Cardiac muscle cell (in vitro differentiated cells and primary cell): ENCODE data around the gene MACROD2. TPM values are rescaled to one million over a fixed set of nuclear protein-coding genes. Genes with fewer than 3 reads are reported as not detected.
A peak's percentile ranks its signal among the peaks of the same experiment; 100 is the strongest.

Source experiments
- DNase-seq, 2 donors: peaks; one replicate each; pipeline versions ENCODE4 v3.0.0 to v3.0.0-alpha.2; 2010 to 2017; ENCODE audit warnings: low read depth in 1 of 2, low spot score in 1 of 2
- H3K27ac ChIP-seq: fragments of 200-600 bp; sonication (generic); 2 replicates; pipeline ENCODE4 v1.5.1; 2016
- H3K27me3 ChIP-seq: fragments of 200-600 bp; sonication (generic); 2 replicates; pipeline ENCODE4 v1.6.0; 2016; ENCODE audit warnings: control low read depth
- H3K36me3 ChIP-seq: fragments of 200-600 bp; sonication (generic); 2 replicates; pipeline ENCODE4 v1.5.1; 2016; ENCODE audit warnings: control low read depth
- H3K4me1 ChIP-seq: fragments of 200-600 bp; sonication (generic); 2 replicates; pipeline ENCODE4 v1.8.1; 2017; ENCODE audit warnings: low read depth, mild to moderate bottlenecking, mixed run types
- H3K4me3 ChIP-seq: fragments of 200-600 bp; sonication (generic); 2 replicates; pipeline ENCODE4 v1.5.1; 2016; ENCODE audit warnings: mild to moderate bottlenecking
- H3K9me3 ChIP-seq: fragments of 200-600 bp; sonication (generic); 2 replicates; pipeline ENCODE4 v1.5.1; 2017; ENCODE audit warnings: low read depth, mild to moderate bottlenecking, control low read depth
- CTCF ChIP-seq: IDR thresholded peaks from 2 replicates; pipeline ENCODE4 v1.5.1; 2012; ENCODE audit warnings: low read depth, mild to moderate bottlenecking, low read length
- polyA plus RNA-seq: library from polyadenylated mRNA; unstranded; fragments of >200 nt; fragmentation: Nextera tagmentation; extraction: Ambion mirVana; gene quantifications from 2 replicates; pipeline ENCODE4 v1.2.1, GENCODE V29; 2016
- total RNA-seq: library from RNA; depleted of rRNA; stranded (reverse); fragments of >200 nt; gene quantifications from 2 replicates; pipeline ENCODE4 v1.2.3, GENCODE V29; 2016

The MACROD2 gene
- total and polyA plus RNA-seq, 2 experiments from 2014 or later, result 9.3 to 14.4 TPM

- no peaks in the 10 kb centered on the region for H3K9me3 ChIP-seq
- no peaks in the 10 kb centered on the region for H3K27me3 ChIP-seq
- no peak overlapping the region for H3K27ac ChIP-seq
- no peaks in the 10 kb centered on the region for H3K36me3 ChIP-seq
- TF ChIP-seq CTCF, result no peak
- H3K4me3 ChIP-seq, result no peak overlapping the region
- H3K4me1 ChIP-seq, result no peaks in the 10 kb centered on the region
- DNase-seq, result no peak
Measured at GRCh38 chr20:14859627-14860026, 864.3 kb downstream of the MACROD2 start.

GRCh38 chr20:14860410-14860814, 865.1 kb downstream of the MACROD2 start:
- Histone ChIP-seq H3K4me3 (no peak overlapping the region), H3K27me3 (no peaks in the 10 kb centered on the region), H3K9me3 (no peaks in the 10 kb centered on the region), H3K4me1 (no peaks in the 10 kb centered on the region), H3K36me3 (no peaks in the 10 kb centered on the region), H3K27ac (no peak overlapping the region)
- no peak for TF ChIP-seq CTCF
- peak in 1 of 2 donors; percentile 5 for DNase-seq

- no peak for DNase-seq
- Histone ChIP-seq H3K36me3 (no peaks in the 10 kb centered on the region), H3K4me3 (no peak overlapping the region), H3K4me1 (no peaks in the 10 kb centered on the region), H3K9me3 (no peaks in the 10 kb centered on the region), H3K27me3 (no peaks in the 10 kb centered on the region), H3K27ac (no peak overlapping the region)
- TF ChIP-seq CTCF, result no peak
Measured at GRCh38 chr20:14861028-14861699, 865.8 kb downstream of the MACROD2 start.

- Histone ChIP-seq H3K9me3 (no peaks in the 10 kb centered on the region), H3K27ac (no peak overlapping the region), H3K4me1 (no peaks in the 10 kb centered on the region), H3K27me3 (no peaks in the 10 kb centered on the region), H3K36me3 (no peaks in the 10 kb centered on the region), H3K4me3 (no peak overlapping the region)
- no peak for TF ChIP-seq CTCF
- DNase-seq, result no peak
Measured at GRCh38 chr20:14865169-14865568, 869.9 kb downstream of the MACROD2 start.

GRCh38 chr20:14865731-14866130, 870.4 kb downstream of the MACROD2 start:
- TF ChIP-seq CTCF, result no peak
- H3K36me3 ChIP-seq, result no peaks in the 10 kb centered on the region
- no peak overlapping the region for H3K4me3 ChIP-seq
- no peak overlapping the region for H3K27ac ChIP-seq
- H3K4me1 ChIP-seq, result no peaks in the 10 kb centered on the region
- DNase-seq, result no peak
- H3K9me3 ChIP-seq, result no peaks in the 10 kb centered on the region
- H3K27me3 ChIP-seq, result no peaks in the 10 kb centered on the region
